Heart left ventricle (tissue), 16 donors: ENCODE results near the gene SORCS2. TPM values are rescaled to one million over a fixed set of nuclear protein-coding genes. Genes with fewer than 3 reads are reported as not detected.

Experiments used
- ATAC-seq, 4 donors: fragments of 200-7000 bp; cut with Tn5 transposase; one replicate each; pipeline ENCODE4 v1.9.1; 2020 to 2022; ENCODE audit warnings: moderate library complexity in 4 of 4, mild to moderate bottlenecking in 3 of 4, moderate number of reproducible peaks in 1 of 4
- DNase-seq, 5 donors: peaks; one replicate each; pipeline ENCODE4 v3.0.0-alpha.2; 2020
- H3K27ac ChIP-seq, 12 donors: fragments of 200-600 bp; sonication (generic) in 4 of 12; one replicate each; pipeline versions ENCODE4 v1.5.0 to v1.8.0; 2016 to 2022; ENCODE audit warnings: mild to moderate bottlenecking in 2 of 12
- H3K27me3 ChIP-seq, 9 donors: fragments of 200-600 bp; sonication (generic) in 2 of 9; one replicate each; pipeline versions ENCODE4 v1.5.1 to v1.8.0; 2016 to 2022; ENCODE audit warnings: mild to moderate bottlenecking in 3 of 9
- H3K36me3 ChIP-seq, 9 donors: fragments of 200-600 bp; sonication (generic) in 2 of 9; one replicate each; pipeline versions ENCODE4 v1.5.0 to v1.8.0; 2018 to 2022; ENCODE audit warnings: mild to moderate bottlenecking in 2 of 9
- H3K4me1 ChIP-seq, 12 donors: fragments of 200-600 bp; sonication (generic) in 4 of 12; one replicate each; pipeline versions ENCODE4 v1.5.0 to v1.8.0; 2016 to 2022; ENCODE audit warnings: mild to moderate bottlenecking in 3 of 12
- H3K4me3 ChIP-seq, 12 donors: fragments of 200-600 bp; sonication (generic) in 4 of 12; one replicate each; pipeline versions ENCODE4 v1.5.0 to v1.8.0; 2017 to 2022; ENCODE audit warnings: mild to moderate bottlenecking in 9 of 12, moderate library complexity in 4 of 12
- H3K9me3 ChIP-seq, 12 donors: fragments of 200-600 bp; sonication (generic) in 4 of 12; one replicate each; pipeline versions ENCODE4 v1.5.0 to v1.8.0; 2016 to 2022; ENCODE audit warnings: mild to moderate bottlenecking in 1 of 12
- CTCF ChIP-seq, 12 donors: fragments of 200-600 bp; sonication (generic) in 4 of 12; IDR thresholded peaks; one replicate each; pipeline versions ENCODE4 v1.5.0 to v1.8.0; 2018 to 2022; ENCODE audit warnings: antibody characterized with exemption in 12 of 12, mild to moderate bottlenecking in 5 of 12
- POLR2A ChIP-seq, 2 donors: fragments of 450-650 bp; IDR thresholded peaks; one replicate each; pipeline ENCODE4 v1.6.1; 2017; ENCODE audit warnings: antibody characterized with exemption in 2 of 2, mild to moderate bottlenecking in 2 of 2, moderate library complexity in 2 of 2
- WGBS, 4 donors: extraction: QIAGEN DNeasy Blood & Tissue Kit in 2 of 4; methylation state at CpG; one replicate each; pipeline versions ENCODE4 v1.1.5 to v1.1.7; 2013 to 2018; 5-methylcytosine and 5-hydroxymethylcytosine counted together
- intact Hi-C, 10 donors: fragments of 100-400 bp; cut with DNase I; formaldehyde crosslinking; loops; one replicate each; pipeline versions ENCODE4 v1.11.1 to v1.14.2; 2022
- polyA plus RNA-seq, 2 donors: library from polyadenylated mRNA; stranded (reverse); fragments of 200-250 nt; gene quantifications; one replicate each; pipeline ENCODE4 v1.2.3, GENCODE V29; 2013
- total RNA-seq, 9 donors: library from RNA; depleted of rRNA in 2 of 9; stranded (reverse); fragments of >200 nt in 2 of 9; fragmentation: NEBNext Ultra II Directional in 3 of 9; extraction: Animal tissue kit (Norgen Biotek cat#: 25700) in 3 of 9; gene quantifications; one replicate each; pipeline versions ENCODE4 v1.1.0 to v1.2.4, GENCODE V29; 2016 to 2023
- donor health status: ischemic (EF 13 %, LVEDD 7.1; RV severe dilation, severe dysfunction).
- donor health status: healthy with polysubstance abuse.
- donor health status: DM: no; HTN: yes; CAD: no.
- donor health status: DM: no; HTN: no; CAD: no.
- donor health status: ischemic (EF 25% LVEDD 6.9; RV normal size, moderate dysfunction).
- donor health status: ischemic (EF 25% LVEDD 5.7; RV mildly dilated, moderate dysfunction).
- donor health status: healthy.
- donor health status: DM: yes; HTN: yes; CAD: no.
- donor health status: ischemic (EF 35%, LVEDD 5.7; RV mildly dilated, moderate dysfunction).
- donor health status: nonischemic (EF 11% LVEDD 7.7; RV severe dilation, severe dysfunction).
- donor health status: DM: yes; HTN: yes; CAD: no.
- donor health status: PGD.
- donor health status: ischemic (EF 29% LVEDD 5.4; RV normal size, mild dysfunction).
- donor health status: nonischemic (EF 23%, LVEDD 6.1; RV moderate dilation, normal function).

The SORCS2 gene
- total and polyA plus RNA-seq, 11 donors = 0.28 to 5.5 (median 2.4) TPM

- intact Hi-C loops = no loop called here
- H3K4me1 ChIP-seq = peaks cover 0 to 18% (median 0%) of the 10 kb centered on the region in 12 donors
- H3K27me3 ChIP-seq = no peaks in the 10 kb centered on the region
- H3K4me3 ChIP-seq = no peak overlapping the region
- WGBS, 4 donors = 89 to 92% (median 89%) methylated on average over 7 of the region's 7 CpGs
- peak overlapping the region in 1 of 12 donors; percentile 46 for H3K27ac ChIP-seq
- TF ChIP-seq POLR2A (IDR thresholded peaks at IDR 0.05) (no peak), CTCF (IDR thresholded peaks at IDR 0.05) (no peak)
- no peaks in the 10 kb centered on the region for H3K9me3 ChIP-seq
- peak in 3 of 4 donors; percentile 22 to 68 (median 25) for ATAC-seq
- peak in 3 of 5 donors; percentile 42 to 61 (median 45) for DNase-seq
- no peaks in the 10 kb centered on the region for H3K36me3 ChIP-seq
Observed at GRCh38 chr4:7747062-7747385, 554.7 kb downstream of the SORCS2 start.

- Histone ChIP-seq H3K9me3 (no peaks in the 10 kb centered on the region), H3K27ac (peak overlapping the region in 1 of 12 donors; percentile 46), H3K27me3 (no peaks in the 10 kb centered on the region), H3K4me1 (peaks cover 0 to 18% (median 0%) of the 10 kb centered on the region in 12 donors), H3K4me3 (no peak overlapping the region), H3K36me3 (no peaks in the 10 kb centered on the region)
- no peak for TF ChIP-seq CTCF (IDR thresholded peaks at IDR 0.05)
- intact Hi-C loops = no loop called here
- ATAC-seq (no peak), DNase-seq (no peak)
- WGBS, 4 donors = 94 to 97% (median 96%) methylated on average over 11 of the region's 11 CpGs
Observed at GRCh38 chr4:7747566-7747965, 555.2 kb downstream of the SORCS2 start.

GRCh38 chr4:7750523-7750922 is 558.2 kb downstream of the SORCS2 start:
- Histone ChIP-seq H3K27ac (no peak overlapping the region), H3K9me3 (no peaks in the 10 kb centered on the region), H3K36me3 (no peaks in the 10 kb centered on the region), H3K4me3 (no peak overlapping the region), H3K27me3 (no peaks in the 10 kb centered on the region), H3K4me1 (peaks cover 0 to 4% (median 0%) of the 10 kb centered on the region in 12 donors)
- WGBS, 4 donors = 63 to 68% (median 66%) methylated on average over 6 of the region's 6 CpGs
- TF ChIP-seq CTCF (IDR thresholded peaks at IDR 0.05) (no peak), POLR2A (IDR thresholded peaks at IDR 0.05) (no peak)
- DNase-seq (no peak), ATAC-seq (no peak)
- intact Hi-C loops = no loop called here

- no peaks in the 10 kb centered on the region for H3K36me3 ChIP-seq
- TF ChIP-seq POLR2A (IDR thresholded peaks at IDR 0.05) (no peak), CTCF (IDR thresholded peaks at IDR 0.05) (no peak)
- intact Hi-C loops = no loop called here
- no peaks in the 10 kb centered on the region for H3K27me3 ChIP-seq
- ATAC-seq (no peak), DNase-seq (no peak)
- no peaks in the 10 kb centered on the region for H3K9me3 ChIP-seq
- no peak overlapping the region for H3K4me3 ChIP-seq
- H3K27ac ChIP-seq = no peak overlapping the region
- H3K4me1 ChIP-seq = peaks cover 0 to 4% (median 0%) of the 10 kb centered on the region in 12 donors
Observed at GRCh38 chr4:7750972-7751371, 558.6 kb downstream of the SORCS2 start.
